K562 (cell line): ENCODE measurements around the gene MAP3K4. TPM values are rescaled to one million over a fixed set of nuclear protein-coding genes. Genes with fewer than 3 reads are reported as not detected.
A peak's percentile ranks its signal among the peaks of the same experiment; 100 is the strongest.

Experiments
- CTBP1 ChIP-seq: fragments of 450-650 bp; IDR thresholded peaks from 2 replicates; pipeline ENCODE4 v1.6.1; 2016; ENCODE audit warnings: borderline replicate concordance
- HMGN3 ChIP-seq: IDR thresholded peaks from 2 replicates; pipeline ENCODE4 v1.6.1; 2011; ENCODE audit warnings: borderline replicate concordance, low read depth, mild to moderate bottlenecking, mixed read lengths, low read length; ENCODE audit not compliant: insufficient read length; ENCODE audit errors: extremely low read depth
- NR2C2 ChIP-seq, 2 experiments: fragments of 200-800 bp in 1 of 2; sonication (Bioruptor generic) in 1 of 2; sonication (generic) in 1 of 2; formaldehyde crosslinking in 1 of 2; IDR thresholded peaks; 2 replicates each; pipeline versions ENCODE4 v1.6.1 to v1.8.0; 2016 to 2022; ENCODE audit warnings: mild to moderate bottlenecking in 1 of 2, missing compliant biosample characterization in 1 of 2, missing genetic modification characterization in 1 of 2, missing genetic modification reagents in 1 of 2
- RB1 ChIP-seq: fragments of 450-650 bp; IDR thresholded peaks from 2 replicates; pipeline ENCODE4 v1.6.1; 2017; ENCODE audit warnings: low read depth, mild to moderate bottlenecking
- SMAD2 ChIP-seq: fragments of 150-350 bp; IDR thresholded peaks from 2 replicates; pipeline ENCODE4 v1.6.1; 2014; ENCODE audit warnings: low read depth, mild to moderate bottlenecking, low read length
- ZBTB17 ChIP-seq: fragments of 450-650 bp; formaldehyde crosslinking; IDR thresholded peaks from 2 replicates; pipeline ENCODE4 v1.4.0; 2020; ENCODE audit warnings: mild to moderate bottlenecking
- ZNF644 ChIP-seq: fragments of 200-800 bp; sonication (Bioruptor generic); IDR thresholded peaks from 2 replicates; pipeline ENCODE4 v1.6.1; 2016; ENCODE audit warnings: low read depth, missing genetic modification characterization, missing compliant biosample characterization
- polyA plus RNA-seq, 8 experiments: library from polyadenylated mRNA; depleted of rRNA in 4 of 8; stranded (reverse) in 5 of 8; unstranded in 3 of 8; fragments of >200 nt; fragmentation: Nextera tagmentation in 2 of 8; fragmentation: Illumina TruSeq in 1 of 8; extraction: Ambion mirVana in 2 of 8; extraction: Trizol in 1 of 8; gene quantifications; 2 replicates each; pipeline versions ENCODE4 v1.2.1 to v1.2.3, GENCODE V29; 2011 to 2014; ENCODE audit warnings: inconsistent platforms in 1 of 8, missing spikeins in 1 of 8
- total RNA-seq, 7 experiments: library from RNA; depleted of rRNA in 6 of 7; stranded (reverse); fragments of >200 nt in 6 of 7; fragmentation: Illumina TruSeq in 2 of 7; extraction: Trizol in 2 of 7; gene quantifications; 2 replicates each; pipeline versions ENCODE4 v1.2.1 to v1.2.3, GENCODE V29; 2011 to 2021; ENCODE audit warnings: low replicate concordance in 1 of 7
- TF ChIP-seq, protein P1 (sequence below): sonication (generic); formaldehyde crosslinking; IDR thresholded peaks from 2 replicates; pipeline ENCODE4 v1.8.1; 2023; ENCODE audit warnings: mild to moderate bottlenecking, missing genetic modification reagents
- TF ChIP-seq, protein P2 (sequence below): fragments of 250-450 bp; sonication (Bioruptor Pico); IDR thresholded peaks from 2 replicates; pipeline ENCODE4 v1.8.0; 2022; ENCODE audit warnings: inconsistent platforms
- TF ChIP-seq, protein P3 (sequence below), 2 experiments: fragments of 450-650 bp; IDR thresholded peaks; 2 replicates each; pipeline ENCODE4 v1.6.1; 2016; ENCODE audit warnings: mild to moderate bottlenecking in 2 of 2, borderline replicate concordance in 1 of 2, low read depth in 1 of 2, moderate library complexity in 1 of 2
- TF ChIP-seq, protein P4 (sequence below): fragments of 250-450 bp; sonication (Bioruptor Pico); IDR thresholded peaks from 2 replicates; pipeline ENCODE4 v1.5.0; 2020; ENCODE audit warnings: mild to moderate bottlenecking, borderline replicate concordance

Gene MAP3K4
- total and polyA plus RNA-seq, 9 of the 15 experiments (the other 6 are each of a cell fraction or from before 2014, with no cell fraction given) = 21.0 to 77.2 (median 48.9) TPM

DNA sequence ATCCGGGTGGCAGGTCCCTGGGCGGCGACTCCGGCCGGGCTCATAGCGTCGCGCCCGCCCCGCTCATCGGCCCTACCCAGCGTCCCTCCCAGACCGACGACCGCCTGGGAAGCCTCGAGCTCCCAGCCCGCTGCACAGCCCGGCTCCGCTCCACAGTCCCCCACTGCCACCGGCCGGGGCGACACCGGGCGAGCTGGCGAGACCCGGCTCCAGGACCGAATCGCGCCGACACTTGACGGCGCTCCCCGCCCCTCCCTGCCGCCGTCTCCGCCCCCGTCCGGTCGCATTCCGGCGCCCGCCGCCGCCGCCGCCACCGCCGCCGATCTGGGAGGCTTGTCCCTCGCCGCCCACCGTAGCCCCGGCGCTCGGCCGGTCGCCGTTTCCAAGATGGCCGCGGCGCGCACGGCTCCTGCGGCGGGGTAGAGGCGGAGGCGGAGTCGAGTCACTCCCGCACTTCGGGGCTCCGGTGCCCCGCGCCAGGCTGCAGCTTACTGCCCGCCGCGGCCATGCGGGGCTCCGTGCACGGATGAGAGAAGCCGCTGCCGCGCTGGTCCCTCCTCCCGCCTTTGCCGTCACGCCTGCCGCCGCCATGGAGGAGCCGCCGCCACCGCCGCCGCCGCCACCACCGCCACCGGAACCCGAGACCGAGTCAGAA lies at the start of gene MAP3K4 (continued):
- TF ChIP-seq, protein P1, sequence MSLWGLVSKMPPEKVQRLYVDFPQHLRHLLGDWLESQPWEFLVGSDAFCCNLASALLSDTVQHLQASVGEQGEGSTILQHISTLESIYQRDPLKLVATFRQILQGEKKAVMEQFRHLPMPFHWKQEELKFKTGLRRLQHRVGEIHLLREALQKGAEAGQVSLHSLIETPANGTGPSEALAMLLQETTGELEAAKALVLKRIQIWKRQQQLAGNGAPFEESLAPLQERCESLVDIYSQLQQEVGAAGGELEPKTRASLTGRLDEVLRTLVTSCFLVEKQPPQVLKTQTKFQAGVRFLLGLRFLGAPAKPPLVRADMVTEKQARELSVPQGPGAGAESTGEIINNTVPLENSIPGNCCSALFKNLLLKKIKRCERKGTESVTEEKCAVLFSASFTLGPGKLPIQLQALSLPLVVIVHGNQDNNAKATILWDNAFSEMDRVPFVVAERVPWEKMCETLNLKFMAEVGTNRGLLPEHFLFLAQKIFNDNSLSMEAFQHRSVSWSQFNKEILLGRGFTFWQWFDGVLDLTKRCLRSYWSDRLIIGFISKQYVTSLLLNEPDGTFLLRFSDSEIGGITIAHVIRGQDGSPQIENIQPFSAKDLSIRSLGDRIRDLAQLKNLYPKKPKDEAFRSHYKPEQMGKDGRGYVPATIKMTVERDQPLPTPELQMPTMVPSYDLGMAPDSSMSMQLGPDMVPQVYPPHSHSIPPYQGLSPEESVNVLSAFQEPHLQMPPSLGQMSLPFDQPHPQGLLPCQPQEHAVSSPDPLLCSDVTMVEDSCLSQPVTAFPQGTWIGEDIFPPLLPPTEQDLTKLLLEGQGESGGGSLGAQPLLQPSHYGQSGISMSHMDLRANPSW (CRISPR knock-in tag) = peak; percentile 51
- TF ChIP-seq, protein P2, sequence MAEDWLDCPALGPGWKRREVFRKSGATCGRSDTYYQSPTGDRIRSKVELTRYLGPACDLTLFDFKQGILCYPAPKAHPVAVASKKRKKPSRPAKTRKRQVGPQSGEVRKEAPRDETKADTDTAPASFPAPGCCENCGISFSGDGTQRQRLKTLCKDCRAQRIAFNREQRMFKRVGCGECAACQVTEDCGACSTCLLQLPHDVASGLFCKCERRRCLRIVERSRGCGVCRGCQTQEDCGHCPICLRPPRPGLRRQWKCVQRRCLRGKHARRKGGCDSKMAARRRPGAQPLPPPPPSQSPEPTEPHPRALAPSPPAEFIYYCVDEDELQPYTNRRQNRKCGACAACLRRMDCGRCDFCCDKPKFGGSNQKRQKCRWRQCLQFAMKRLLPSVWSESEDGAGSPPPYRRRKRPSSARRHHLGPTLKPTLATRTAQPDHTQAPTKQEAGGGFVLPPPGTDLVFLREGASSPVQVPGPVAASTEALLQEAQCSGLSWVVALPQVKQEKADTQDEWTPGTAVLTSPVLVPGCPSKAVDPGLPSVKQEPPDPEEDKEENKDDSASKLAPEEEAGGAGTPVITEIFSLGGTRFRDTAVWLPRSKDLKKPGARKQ (CRISPR knock-in tag) = no peak
- TF ChIP-seq RB1 (peak; percentile 86), HMGN3 (peak; percentile 96), CTBP1 (peak; percentile 97), ZBTB17 (CRISPR knock-in tag) (peak; percentile 73), SMAD2 (no peak), ZNF644 (tag) (no peak), NR2C2 (CRISPR knock-in tag; IDR thresholded peaks at IDR 0.05) (peak; percentile 83; the same call in 1 of the 2 replicates), NR2C2 (tag; IDR thresholded peaks at IDR 0.05) (peak; percentile 70; the same call in 1 of the 2 replicates)
- TF ChIP-seq, protein P3, sequence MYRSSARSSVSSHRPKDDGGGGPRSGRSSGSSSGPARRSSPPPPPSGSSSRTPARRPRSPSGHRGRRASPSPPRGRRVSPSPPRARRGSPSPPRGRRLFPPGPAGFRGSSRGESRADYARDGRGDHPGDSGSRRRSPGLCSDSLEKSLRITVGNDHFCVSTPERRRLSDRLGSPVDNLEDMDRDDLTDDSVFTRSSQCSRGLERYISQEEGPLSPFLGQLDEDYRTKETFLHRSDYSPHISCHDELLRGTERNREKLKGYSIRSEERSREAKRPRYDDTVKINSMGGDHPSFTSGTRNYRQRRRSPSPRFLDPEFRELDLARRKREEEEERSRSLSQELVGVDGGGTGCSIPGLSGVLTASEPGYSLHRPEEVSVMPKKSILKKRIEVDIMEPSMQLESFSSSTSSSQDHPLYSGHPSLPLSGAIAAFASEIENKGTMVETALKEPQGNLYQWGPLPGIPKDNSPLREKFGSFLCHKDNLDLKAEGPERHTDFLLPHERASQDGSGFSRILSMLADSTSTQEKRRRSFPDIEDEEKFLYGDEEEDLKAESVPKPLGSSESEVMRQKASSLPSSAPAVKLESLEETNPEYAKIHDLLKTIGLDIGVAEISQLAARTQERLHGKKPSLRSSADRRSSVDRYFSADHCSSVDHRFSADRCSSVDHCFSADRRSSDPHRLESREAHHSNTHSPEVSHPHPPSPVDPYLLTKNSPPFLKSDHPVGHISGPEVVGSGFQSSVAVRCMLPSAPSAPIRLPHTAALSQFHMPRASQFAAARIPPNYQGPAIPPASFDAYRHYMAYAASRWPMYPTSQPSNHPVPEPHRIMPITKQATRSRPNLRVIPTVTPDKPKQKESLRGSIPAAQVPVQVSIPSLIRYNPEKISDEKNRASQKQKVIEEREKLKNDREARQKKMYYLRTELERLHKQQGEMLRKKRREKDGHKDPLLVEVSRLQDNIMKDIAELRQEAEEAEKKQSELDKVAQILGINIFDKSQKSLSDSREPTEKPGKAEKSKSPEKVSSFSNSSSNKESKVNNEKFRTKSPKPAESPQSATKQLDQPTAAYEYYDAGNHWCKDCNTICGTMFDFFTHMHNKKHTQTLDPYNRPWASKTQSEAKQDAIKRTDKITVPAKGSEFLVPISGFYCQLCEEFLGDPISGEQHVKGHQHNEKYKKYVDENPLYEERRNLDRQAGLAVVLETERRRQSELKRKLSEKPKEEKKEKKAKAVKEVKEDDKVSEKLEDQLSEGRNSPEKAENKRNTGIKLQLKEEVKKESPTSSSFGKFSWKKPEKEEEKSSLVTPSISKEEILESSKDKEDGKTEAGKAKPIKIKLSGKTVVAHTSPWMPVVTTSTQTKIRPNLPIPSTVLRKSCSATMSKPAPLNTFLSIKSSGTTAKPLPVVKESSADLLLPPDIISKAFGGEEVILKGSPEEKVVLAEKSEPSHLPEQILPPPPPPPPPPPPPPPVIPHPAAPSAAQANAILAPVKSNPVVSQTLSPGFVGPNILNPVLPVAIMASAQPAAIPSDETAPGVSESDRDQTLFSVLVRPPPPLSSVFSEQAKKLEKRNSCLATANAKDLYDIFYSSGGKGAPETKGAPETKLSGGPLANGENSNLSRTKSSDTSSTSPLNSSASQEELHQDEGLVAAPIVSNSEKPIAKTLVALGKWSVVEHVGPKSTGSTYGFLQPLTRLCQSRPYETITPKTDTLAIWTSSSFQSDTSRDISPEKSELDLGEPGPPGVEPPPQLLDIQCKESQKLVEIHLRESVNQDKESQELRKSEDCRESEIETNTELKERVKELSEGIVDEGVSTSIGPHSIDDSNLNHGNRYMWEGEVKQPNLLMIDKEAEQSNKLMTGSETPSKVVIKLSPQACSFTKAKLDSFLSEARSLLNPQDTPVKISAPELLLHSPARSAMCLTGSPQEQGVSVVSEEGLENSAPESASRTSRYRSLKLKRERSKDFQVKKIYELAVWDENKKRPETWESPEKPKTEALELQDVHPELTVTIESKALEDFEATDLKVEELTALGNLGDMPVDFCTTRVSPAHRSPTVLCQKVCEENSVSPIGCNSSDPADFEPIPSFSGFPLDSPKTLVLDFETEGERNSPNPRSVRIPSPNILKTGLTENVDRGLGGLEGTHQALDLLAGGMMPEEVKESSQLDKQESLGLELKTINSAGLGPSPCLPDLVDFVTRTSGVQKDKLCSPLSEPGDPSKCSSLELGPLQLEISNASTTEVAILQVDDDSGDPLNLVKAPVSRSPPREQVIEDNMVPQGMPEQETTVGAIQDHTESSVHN (IDR thresholded peaks at IDR 0.05; ENCODE audit: borderline replicate concordance in 1 of 2, low read depth in 1 of 2) = no peak
- TF ChIP-seq, protein P4, sequence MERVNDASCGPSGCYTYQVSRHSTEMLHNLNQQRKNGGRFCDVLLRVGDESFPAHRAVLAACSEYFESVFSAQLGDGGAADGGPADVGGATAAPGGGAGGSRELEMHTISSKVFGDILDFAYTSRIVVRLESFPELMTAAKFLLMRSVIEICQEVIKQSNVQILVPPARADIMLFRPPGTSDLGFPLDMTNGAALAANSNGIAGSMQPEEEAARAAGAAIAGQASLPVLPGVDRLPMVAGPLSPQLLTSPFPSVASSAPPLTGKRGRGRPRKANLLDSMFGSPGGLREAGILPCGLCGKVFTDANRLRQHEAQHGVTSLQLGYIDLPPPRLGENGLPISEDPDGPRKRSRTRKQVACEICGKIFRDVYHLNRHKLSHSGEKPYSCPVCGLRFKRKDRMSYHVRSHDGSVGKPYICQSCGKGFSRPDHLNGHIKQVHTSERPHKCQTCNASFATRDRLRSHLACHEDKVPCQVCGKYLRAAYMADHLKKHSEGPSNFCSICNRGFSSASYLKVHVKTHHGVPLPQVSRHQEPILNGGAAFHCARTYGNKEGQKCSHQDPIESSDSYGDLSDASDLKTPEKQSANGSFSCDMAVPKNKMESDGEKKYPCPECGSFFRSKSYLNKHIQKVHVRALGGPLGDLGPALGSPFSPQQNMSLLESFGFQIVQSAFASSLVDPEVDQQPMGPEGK (CRISPR knock-in tag) = no peak
